Neural progenitor cell (in vitro differentiated cells): ENCODE data around the gene TRAF2. TPM values are rescaled to one million over a fixed set of nuclear protein-coding genes. Genes with fewer than 3 reads are reported as not detected.
A peak's percentile ranks its signal among the peaks of the same experiment; 100 is the strongest.

Experiments
- DNase-seq: peaks from one replicate; pipeline ENCODE4 v3.0.0-alpha.2; 2016; ENCODE audit warnings: low spot score
- H2AFZ ChIP-seq: fragments of 200-600 bp; sonication (generic); replicated peaks from 2 replicates; pipeline ENCODE4 v1.6.1; 2016; ENCODE audit warnings: antibody characterized with exemption
- H3F3A ChIP-seq: fragments of 200-600 bp; sonication (generic); 2 replicates; pipeline ENCODE4 v1.6.1; 2016; ENCODE audit warnings: antibody characterized with exemption, low read depth
- H3K27ac ChIP-seq: fragments of 200-600 bp; sonication (generic); 2 replicates; pipeline ENCODE4 v1.5.1; 2016; ENCODE audit warnings: mild to moderate bottlenecking
- H3K27me3 ChIP-seq: fragments of 200-600 bp; sonication (generic); 2 replicates; pipeline ENCODE4 v1.6.1; 2016; ENCODE audit warnings: mild to moderate bottlenecking, moderate library complexity
- H3K36me3 ChIP-seq: fragments of 200-600 bp; sonication (generic); 2 replicates; pipeline ENCODE4 v1.5.1; 2016
- H3K4me1 ChIP-seq: fragments of 200-600 bp; sonication (generic); 2 replicates; pipeline ENCODE4 v1.6.1; 2016; ENCODE audit warnings: mixed run types
- H3K4me2 ChIP-seq: fragments of 200-600 bp; sonication (generic); 2 replicates; pipeline ENCODE4 v1.6.1; 2016
- H3K4me3 ChIP-seq: fragments of 200-600 bp; sonication (generic); 2 replicates; pipeline ENCODE4 v1.5.1; 2016
- H3K79me2 ChIP-seq: fragments of 200-600 bp; sonication (generic); 2 replicates; pipeline ENCODE4 v1.6.1; 2016; ENCODE audit warnings: low read depth
- H3K9ac ChIP-seq: fragments of 200-600 bp; sonication (generic); 2 replicates; pipeline ENCODE4 v1.6.1; 2016
- H3K9me3 ChIP-seq: fragments of 200-600 bp; sonication (generic); 2 replicates; pipeline ENCODE4 v1.5.1; 2016; ENCODE audit warnings: low read depth
- H4K20me1 ChIP-seq: fragments of 200-600 bp; sonication (generic); 2 replicates; pipeline ENCODE4 v1.6.1; 2016; ENCODE audit warnings: low read depth
- H3K27ac Mint-ChIP-seq: 3 replicates; pipeline ENCODE4 v1.8.0; 2021; ENCODE audit warnings: mixed read lengths
- H3K27me3 Mint-ChIP-seq: 2 replicates; pipeline ENCODE4 v1.8.0; 2022; ENCODE audit warnings: low read depth, mild to moderate bottlenecking, inconsistent platforms, moderate library complexity, mixed read lengths; ENCODE audit not compliant: insufficient read depth
- H3K36me3 Mint-ChIP-seq: 3 replicates; pipeline ENCODE4 v1.8.0; 2021; ENCODE audit warnings: mixed read lengths
- H3K4me1 Mint-ChIP-seq: 3 replicates; pipeline ENCODE4 v1.8.0; 2021; ENCODE audit warnings: mixed read lengths
- H3K4me3 Mint-ChIP-seq: 3 replicates; pipeline ENCODE4 v1.8.0; 2021; ENCODE audit warnings: mild to moderate bottlenecking, moderate library complexity, mixed read lengths
- H3K9me3 Mint-ChIP-seq: 3 replicates; pipeline ENCODE4 v1.8.0; 2020; ENCODE audit warnings: mixed read lengths
- EZH2 ChIP-seq: fragments of 200-600 bp; sonication (generic); IDR thresholded peaks from 2 replicates; pipeline ENCODE4 v1.6.1; 2017; ENCODE audit warnings: antibody characterized with exemption, mild to moderate bottlenecking, moderate library complexity
- EZH2phosphoT487 ChIP-seq: fragments of 200-600 bp; sonication (generic); IDR thresholded peaks from 2 replicates; pipeline ENCODE4 v1.6.1; 2017; ENCODE audit warnings: antibody characterized with exemption
- total RNA-seq: library from RNA; depleted of rRNA; stranded (reverse); fragments of >200 nt; gene quantifications from 2 replicates; pipeline ENCODE4 v1.2.3, GENCODE V29; 2015; ENCODE audit warnings: low replicate concordance
- TF ChIP-seq, protein P1 (sequence below): fragments of 200-600 bp; sonication (generic); IDR thresholded peaks from 2 replicates; pipeline ENCODE4 v1.5.1; 2017; ENCODE audit warnings: antibody characterized with exemption, mild to moderate bottlenecking

TRAF2 gene
- total RNA-seq, 1 donor from 2014 or later = 16.1 TPM

- Mint-ChIP-seq H3K27ac (no peak overlapping the region), H3K4me1 (no peaks in the 10 kb centered on the region), H3K27me3 (peaks cover 5% of the 10 kb centered on the region), H3K4me3 (no peak overlapping the region), H3K9me3 (no peaks in the 10 kb centered on the region), H3K36me3 (no peaks in the 10 kb centered on the region)
- Histone ChIP-seq H4K20me1 (peaks cover 22% of the 10 kb centered on the region), H3K27me3 (no peaks in the 10 kb centered on the region), H3K9me3 (no peaks in the 10 kb centered on the region), H2AFZ (no peak overlapping the region), H3F3A (peaks cover 4% of the 10 kb centered on the region), H3K36me3 (no peaks in the 10 kb centered on the region), H3K27ac (no peak overlapping the region), H3K4me2 (no peak overlapping the region), H3K4me3 (no peak overlapping the region), H3K9ac (no peak overlapping the region), H3K4me1 (peaks cover 5% of the 10 kb centered on the region), H3K79me2 (peaks cover 8% of the 10 kb centered on the region)
- TF ChIP-seq, protein P1, sequence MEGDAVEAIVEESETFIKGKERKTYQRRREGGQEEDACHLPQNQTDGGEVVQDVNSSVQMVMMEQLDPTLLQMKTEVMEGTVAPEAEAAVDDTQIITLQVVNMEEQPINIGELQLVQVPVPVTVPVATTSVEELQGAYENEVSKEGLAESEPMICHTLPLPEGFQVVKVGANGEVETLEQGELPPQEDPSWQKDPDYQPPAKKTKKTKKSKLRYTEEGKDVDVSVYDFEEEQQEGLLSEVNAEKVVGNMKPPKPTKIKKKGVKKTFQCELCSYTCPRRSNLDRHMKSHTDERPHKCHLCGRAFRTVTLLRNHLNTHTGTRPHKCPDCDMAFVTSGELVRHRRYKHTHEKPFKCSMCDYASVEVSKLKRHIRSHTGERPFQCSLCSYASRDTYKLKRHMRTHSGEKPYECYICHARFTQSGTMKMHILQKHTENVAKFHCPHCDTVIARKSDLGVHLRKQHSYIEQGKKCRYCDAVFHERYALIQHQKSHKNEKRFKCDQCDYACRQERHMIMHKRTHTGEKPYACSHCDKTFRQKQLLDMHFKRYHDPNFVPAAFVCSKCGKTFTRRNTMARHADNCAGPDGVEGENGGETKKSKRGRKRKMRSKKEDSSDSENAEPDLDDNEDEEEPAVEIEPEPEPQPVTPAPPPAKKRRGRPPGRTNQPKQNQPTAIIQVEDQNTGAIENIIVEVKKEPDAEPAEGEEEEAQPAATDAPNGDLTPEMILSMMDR = no peak
- TF ChIP-seq EZH2phosphoT487 = no peak
- no peak for TF ChIP-seq EZH2
- DNase-seq = no peak
Observed at GRCh38 chr9:136853596-136854112, 32.7 kb upstream of the TRAF2 start.

- H3K27me3 ChIP-seq = no peaks in the 10 kb centered on the region
- peaks cover 5% of the 10 kb centered on the region for H3K4me1 ChIP-seq
- TF ChIP-seq EZH2 = no peak
- no peak for TF ChIP-seq EZH2phosphoT487
- TF ChIP-seq, protein P1 = no peak
- no peak overlapping the region for H3K27ac ChIP-seq
- H3K36me3 Mint-ChIP-seq = no peaks in the 10 kb centered on the region
- H3K27ac Mint-ChIP-seq = no peak overlapping the region
- H3K4me3 Mint-ChIP-seq = no peak overlapping the region
- H3K9ac ChIP-seq = no peak overlapping the region
- H3K9me3 ChIP-seq = no peaks in the 10 kb centered on the region
- H2AFZ ChIP-seq = no peak overlapping the region
- no peak overlapping the region for H3K4me3 ChIP-seq
- H3F3A ChIP-seq = no peaks in the 10 kb centered on the region
- no peaks in the 10 kb centered on the region for H3K36me3 ChIP-seq
- H3K4me1 Mint-ChIP-seq = no peaks in the 10 kb centered on the region
- H3K79me2 ChIP-seq = peaks cover 8% of the 10 kb centered on the region
- no peaks in the 10 kb centered on the region for H3K9me3 Mint-ChIP-seq
- DNase-seq = no peak
- peaks cover 22% of the 10 kb centered on the region for H4K20me1 ChIP-seq
- H3K27me3 Mint-ChIP-seq = peaks cover 3% of the 10 kb centered on the region
- H3K4me2 ChIP-seq = no peak overlapping the region
Observed at GRCh38 chr9:136854113-136854841, 32.0 kb upstream of the TRAF2 start.

DNA sequence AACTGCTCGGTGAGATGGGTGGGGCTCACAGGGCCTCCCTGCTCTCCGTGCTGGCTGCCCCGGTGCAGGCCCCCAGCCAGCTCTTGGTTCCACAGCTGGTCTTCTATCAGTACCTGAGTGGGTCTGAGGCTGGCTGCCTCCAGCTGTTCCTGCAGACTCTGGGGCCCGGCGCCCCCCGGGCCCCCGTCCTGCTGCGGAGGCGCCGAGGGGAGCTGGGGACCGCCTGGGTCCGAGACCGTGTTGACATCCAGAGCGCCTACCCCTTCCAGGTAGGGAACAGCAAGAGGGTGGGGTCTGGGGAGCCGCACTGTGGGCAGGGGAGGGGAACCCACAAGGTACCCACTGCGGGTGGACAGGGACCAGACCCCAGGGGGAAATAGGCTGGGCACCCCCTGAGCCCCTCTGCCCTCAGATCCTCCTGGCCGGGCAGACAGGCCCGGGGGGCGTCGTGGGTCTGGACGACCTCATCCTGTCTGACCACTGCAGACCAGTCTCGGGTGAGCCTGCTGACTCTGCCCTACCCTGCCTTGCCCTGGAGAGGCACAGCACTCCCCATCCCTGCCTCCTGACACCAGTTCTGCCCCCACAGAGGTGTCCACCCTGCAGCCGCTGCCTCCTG lies 31.4 kb upstream of the TRAF2 start:
- no peak overlapping the region for H3K4me3 Mint-ChIP-seq
- Histone ChIP-seq H3K79me2 (peaks cover 7% of the 10 kb centered on the region), H3F3A (no peaks in the 10 kb centered on the region)

More for the DNA sequence above, 31.4 kb upstream of the TRAF2 start:
- no peaks in the 10 kb centered on the region for H3K36me3 Mint-ChIP-seq
- H3K27me3 Mint-ChIP-seq = peaks cover 3% of the 10 kb centered on the region
- Histone ChIP-seq H4K20me1 (peaks cover 18% of the 10 kb centered on the region), H3K36me3 (no peaks in the 10 kb centered on the region), H3K9me3 (no peaks in the 10 kb centered on the region), H3K4me2 (no peak overlapping the region), H3K4me1 (peaks cover 4% of the 10 kb centered on the region), H3K27me3 (no peaks in the 10 kb centered on the region), H3K27ac (peak overlapping the region; percentile 6), H3K4me3 (no peak overlapping the region), H3K9ac (no peak overlapping the region), H2AFZ (no peak overlapping the region)
- H3K27ac Mint-ChIP-seq = no peak overlapping the region
- H3K4me1 Mint-ChIP-seq = no peaks in the 10 kb centered on the region
- no peaks in the 10 kb centered on the region for H3K9me3 Mint-ChIP-seq
- no peak for DNase-seq
- TF ChIP-seq EZH2 (no peak), EZH2phosphoT487 (no peak)
- TF ChIP-seq, protein P1 = no peak
